ENCODE data around the gene NEU1.

NEU1 gene

DNA sequence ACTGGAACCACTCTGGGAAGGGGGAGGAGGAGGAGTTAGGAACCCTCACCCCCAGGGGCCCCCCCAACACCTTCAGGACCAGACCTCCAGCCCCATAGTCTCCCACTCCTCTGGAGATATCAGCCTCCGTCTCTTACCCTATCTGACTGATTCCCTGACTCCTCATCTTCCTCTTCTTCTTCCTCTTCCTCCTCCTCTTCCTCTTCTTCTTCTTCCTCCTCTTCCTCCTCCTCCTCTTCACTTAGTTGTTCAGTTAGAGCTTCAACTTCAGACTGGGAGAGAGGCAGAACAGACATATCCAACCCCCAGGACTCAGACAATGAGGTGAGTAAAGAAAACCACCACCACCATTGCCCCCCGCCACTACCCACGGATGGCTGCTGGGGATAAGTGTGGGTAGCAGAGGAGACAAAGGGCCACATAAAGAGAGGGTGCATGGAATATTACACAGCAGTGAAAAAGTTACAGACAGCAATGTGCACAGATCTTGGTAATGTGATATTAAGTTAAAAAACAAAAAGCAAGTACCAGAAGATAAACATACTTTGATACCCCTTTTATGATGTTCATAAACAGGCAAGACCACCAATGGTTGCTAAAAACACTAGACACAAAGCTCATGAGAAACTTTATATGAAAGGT is 26.8 kb upstream of the NEU1 start:
- no peak for DNase-seq (ENCODE audit: low spot score)
- in situ Hi-C loops (cut with MboI; ENCODE audit: low sequenced_read_pairs, unreplicated experiment): no loop called here
- TF ChIP-seq, protein P1, sequence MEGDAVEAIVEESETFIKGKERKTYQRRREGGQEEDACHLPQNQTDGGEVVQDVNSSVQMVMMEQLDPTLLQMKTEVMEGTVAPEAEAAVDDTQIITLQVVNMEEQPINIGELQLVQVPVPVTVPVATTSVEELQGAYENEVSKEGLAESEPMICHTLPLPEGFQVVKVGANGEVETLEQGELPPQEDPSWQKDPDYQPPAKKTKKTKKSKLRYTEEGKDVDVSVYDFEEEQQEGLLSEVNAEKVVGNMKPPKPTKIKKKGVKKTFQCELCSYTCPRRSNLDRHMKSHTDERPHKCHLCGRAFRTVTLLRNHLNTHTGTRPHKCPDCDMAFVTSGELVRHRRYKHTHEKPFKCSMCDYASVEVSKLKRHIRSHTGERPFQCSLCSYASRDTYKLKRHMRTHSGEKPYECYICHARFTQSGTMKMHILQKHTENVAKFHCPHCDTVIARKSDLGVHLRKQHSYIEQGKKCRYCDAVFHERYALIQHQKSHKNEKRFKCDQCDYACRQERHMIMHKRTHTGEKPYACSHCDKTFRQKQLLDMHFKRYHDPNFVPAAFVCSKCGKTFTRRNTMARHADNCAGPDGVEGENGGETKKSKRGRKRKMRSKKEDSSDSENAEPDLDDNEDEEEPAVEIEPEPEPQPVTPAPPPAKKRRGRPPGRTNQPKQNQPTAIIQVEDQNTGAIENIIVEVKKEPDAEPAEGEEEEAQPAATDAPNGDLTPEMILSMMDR (IDR thresholded peaks at IDR 0.05; ENCODE audit: borderline replicate concordance, control extremely low read depth, extremely low read depth, insufficient read depth, missing control alignments): no peak

DNA sequence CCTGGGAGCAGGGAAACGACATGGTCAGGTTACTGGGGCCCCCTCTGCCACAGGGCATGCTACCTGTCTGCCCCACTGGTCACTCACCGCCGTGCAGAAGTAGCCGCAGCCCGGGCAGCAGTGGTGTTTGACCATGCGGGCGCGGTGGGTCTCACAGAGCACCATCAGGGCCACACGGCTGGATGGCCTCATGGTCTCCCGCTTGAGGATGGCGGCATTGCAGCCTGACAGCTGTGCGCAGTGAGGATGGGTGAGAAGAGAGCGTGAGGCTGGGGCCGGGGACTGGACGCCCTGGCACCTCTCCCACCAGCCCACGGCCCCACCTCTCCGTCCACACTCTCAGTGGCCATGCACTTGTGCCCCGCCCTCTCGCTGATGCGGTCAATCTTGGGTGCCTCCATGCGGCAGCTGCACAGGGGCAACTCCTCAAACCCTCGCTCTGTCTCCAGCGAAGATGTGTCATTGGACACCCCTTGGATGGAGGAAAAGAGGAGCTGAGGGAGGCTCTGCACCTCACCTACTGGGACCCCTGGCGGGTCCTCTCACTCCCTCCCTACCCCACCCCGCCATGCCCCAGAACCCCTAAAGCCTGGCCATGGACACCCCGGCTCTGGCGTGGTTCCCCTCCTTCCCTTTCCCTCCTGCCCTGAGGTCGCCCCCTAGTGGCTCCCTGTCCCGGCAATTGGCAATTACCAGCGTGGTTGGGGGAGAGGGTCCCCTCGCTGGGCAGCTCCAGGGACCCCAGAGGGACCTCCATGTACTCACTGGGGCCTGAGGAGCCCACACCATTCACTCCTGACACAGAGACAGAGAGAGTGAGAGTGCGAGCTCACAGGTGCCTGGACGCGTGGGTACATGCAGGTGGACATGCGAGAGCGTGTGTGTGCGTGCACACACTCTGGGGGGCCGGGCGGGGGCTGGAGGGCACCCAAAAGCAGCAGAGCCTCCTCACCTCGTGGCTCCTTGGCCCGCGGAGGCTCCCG is 25.9 kb upstream of the NEU1 start:
- in situ Hi-C loops (cut with MboI; ENCODE audit: low sequenced_read_pairs, unreplicated experiment): no loop called here
- TF ChIP-seq, protein P1 (IDR thresholded peaks at IDR 0.05; ENCODE audit: borderline replicate concordance, control extremely low read depth, extremely low read depth, insufficient read depth, missing control alignments): peak; percentile 70
- peak; percentile 80 for DNase-seq (ENCODE audit: low spot score)

DNA sequence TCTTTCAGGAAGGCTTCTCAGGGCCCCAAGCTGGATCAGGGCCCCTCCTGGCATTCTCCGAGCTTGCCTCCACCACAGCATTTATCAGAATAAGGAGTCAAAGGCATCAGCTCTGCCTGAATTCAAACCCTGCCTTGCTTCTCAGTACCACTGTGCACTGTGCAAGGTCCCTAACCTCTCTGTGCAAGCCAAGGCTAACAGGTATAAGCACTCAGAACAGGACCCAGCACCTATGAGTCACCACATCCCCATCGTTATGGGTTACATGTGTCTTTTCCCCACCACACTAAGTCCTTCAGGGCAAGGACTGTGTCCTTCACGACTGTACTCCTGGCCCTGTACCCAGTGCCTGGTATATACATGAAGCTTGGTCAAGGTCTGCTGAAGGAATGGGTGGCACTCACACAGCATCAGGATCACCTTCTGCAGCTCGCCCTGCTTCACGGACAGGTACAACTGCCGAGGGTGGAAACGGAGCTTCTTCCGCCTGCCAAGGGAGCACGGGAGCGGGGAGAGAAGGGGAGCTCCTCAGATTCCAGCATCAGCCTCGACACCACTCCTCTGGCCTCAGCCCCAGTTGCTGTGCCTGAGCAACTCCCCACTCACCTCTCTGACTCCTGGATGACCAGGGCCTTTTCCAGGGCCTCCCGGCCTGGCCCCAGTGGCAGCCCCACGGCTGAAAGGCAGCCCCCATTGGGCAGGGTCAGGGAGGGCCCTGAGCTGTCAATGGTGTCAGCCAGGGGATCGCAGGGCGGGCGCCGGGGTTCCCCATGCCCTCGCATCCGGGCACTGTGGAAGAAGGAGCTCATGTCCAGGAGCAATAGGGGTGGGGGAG is 24.8 kb upstream of the NEU1 start:
- TF ChIP-seq, protein P1 (IDR thresholded peaks at IDR 0.05; ENCODE audit: borderline replicate concordance, control extremely low read depth, extremely low read depth, insufficient read depth, missing control alignments): no peak
- in situ Hi-C loops (cut with MboI; ENCODE audit: low sequenced_read_pairs, unreplicated experiment): no loop called here
- DNase-seq (ENCODE audit: low spot score): no peak

DNA sequence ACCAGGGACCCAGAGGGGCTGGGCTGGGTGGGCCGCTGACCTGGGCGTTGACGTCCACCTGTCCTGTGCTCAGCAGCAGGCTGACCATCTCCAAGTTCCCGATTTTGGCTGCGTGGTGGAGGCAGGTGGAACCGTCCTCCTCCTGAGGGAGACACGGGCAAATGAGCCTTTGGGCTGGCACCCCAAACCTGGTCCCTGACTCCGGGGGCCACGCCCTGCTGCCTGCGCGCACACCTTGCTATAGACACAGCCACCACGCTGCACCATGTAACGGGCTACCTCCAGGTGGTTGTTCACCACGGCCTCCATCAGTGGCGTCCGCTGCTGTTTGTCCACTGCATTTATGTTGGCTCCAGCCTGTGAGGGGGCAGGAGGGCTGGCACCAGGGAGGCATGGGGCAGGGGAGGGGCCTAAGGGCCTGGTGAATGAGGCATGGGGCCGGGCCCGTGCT is 23.9 kb upstream of the NEU1 start:
- in situ Hi-C loops (cut with MboI; ENCODE audit: low sequenced_read_pairs, unreplicated experiment): no loop called here
- DNase-seq (ENCODE audit: low spot score): no peak
- TF ChIP-seq, protein P1 (IDR thresholded peaks at IDR 0.05; ENCODE audit: borderline replicate concordance, control extremely low read depth, extremely low read depth, insufficient read depth, missing control alignments): no peak

DNA sequence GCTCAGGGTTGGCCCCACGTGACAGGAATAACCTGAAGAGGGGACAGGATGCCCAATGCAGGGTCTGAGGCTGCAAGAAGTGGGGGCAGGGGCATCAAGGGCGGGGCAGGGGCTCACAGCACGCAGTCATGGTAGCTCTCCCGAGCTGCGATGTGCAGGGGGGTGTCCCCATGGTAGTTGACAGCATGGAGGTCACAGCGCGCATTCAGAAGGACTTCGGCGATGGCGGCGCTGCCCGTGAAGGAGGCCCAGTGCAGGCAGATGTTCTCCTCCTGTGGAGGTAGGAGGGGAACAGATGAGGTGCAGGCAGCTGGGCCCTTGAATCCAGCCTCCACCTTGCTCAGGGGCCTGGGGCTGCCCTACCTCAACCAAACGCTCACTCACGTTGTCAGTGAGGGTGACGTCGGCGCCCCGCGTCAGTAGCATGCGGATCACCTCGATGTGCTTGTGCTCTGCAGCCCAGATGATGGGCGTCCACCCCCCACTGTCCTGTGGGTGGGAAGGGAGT is 22.0 kb upstream of the NEU1 start:
- no peak for DNase-seq (ENCODE audit: low spot score)
- TF ChIP-seq, protein P1 (IDR thresholded peaks at IDR 0.05; ENCODE audit: borderline replicate concordance, control extremely low read depth, extremely low read depth, insufficient read depth, missing control alignments): no peak
- in situ Hi-C loops (cut with MboI; ENCODE audit: low sequenced_read_pairs, unreplicated experiment): no loop called here

DNA sequence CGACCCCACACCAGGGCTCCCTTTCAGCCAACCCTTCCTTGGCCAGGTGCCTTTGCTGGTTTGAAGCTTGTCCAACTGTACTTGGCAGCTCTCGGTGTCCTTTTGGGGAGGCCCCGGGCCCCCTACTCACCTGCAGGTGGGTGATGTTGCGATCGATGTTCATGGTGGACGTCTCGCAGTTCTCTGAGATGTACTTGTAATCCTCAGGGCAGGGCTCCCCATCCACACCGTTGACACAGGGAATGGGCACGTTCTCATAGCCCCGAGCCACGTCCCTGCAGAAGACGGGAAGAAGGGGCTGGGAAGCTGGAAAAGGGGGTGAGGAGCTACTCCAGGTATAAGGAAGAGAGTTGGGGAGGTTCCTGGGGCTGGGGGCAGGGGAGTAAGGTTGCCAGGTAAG is 21.1 kb upstream of the NEU1 start:
- TF ChIP-seq, protein P1 (IDR thresholded peaks at IDR 0.05; ENCODE audit: borderline replicate concordance, control extremely low read depth, extremely low read depth, insufficient read depth, missing control alignments): no peak
- in situ Hi-C loops (cut with MboI; ENCODE audit: low sequenced_read_pairs, unreplicated experiment): no loop called here
- DNase-seq (ENCODE audit: low spot score): no peak
